Fibroblast of mammary gland (primary cell): ENCODE data around the gene BTBD9.

Experiments used
- DNase-seq: peaks from one replicate; pipeline ENCODE4 v3.0.0-alpha.2; 2010; ENCODE audit warnings: low read depth
- H3K4me3 ChIP-seq: 2 replicates; pipeline ENCODE4 v1.5.1; 2011; ENCODE audit warnings: low read depth, mild to moderate bottlenecking, low read length, moderate library complexity; ENCODE audit not compliant: control insufficient read depth
- CTCF ChIP-seq: conservative IDR thresholded peaks from 2 replicates; pipeline ENCODE4 v1.5.1; 2011; ENCODE audit warnings: low read depth, low read length, inconsistent platforms; ENCODE audit not compliant: control insufficient read depth, insufficient read depth

BTBD9 gene

DNA sequence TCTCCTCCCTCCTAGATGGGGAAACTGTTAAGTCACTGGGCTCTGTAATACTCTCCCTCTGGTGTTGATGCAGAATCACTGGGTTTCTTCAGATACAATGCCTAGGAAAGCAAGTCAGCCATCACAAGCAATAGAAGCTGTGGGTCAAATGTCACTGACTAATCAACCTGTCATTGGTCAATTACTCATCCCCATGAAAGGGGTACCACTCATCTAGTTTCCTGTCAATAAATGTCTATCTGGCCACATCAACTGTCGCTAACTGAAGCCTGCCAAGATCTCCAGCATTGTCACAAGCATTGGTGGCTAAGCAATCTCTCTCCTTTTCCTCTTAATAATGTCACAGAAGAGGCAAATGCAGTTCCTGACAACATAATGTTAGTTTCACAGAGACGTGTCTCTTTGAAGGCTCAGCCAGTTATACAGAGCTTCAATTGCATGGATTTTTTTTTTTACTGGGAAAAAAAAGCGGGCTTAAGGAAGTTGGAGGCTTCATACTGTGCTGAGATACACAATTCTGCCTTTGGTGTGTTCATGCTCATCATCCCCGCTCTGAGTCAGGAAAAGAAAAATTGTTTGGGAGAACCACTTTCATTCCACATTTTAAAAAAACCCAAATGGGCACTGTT is 355.9 kb downstream of the BTBD9 start:
- H3K4me3 ChIP-seq, result no peak overlapping the region
- no peak for TF ChIP-seq CTCF
- peak; percentile 66 for DNase-seq

GRCh38 chr6:38282911-38283310 is 356.8 kb downstream of the BTBD9 start:
- no peak for DNase-seq
- H3K4me3 ChIP-seq, result no peak overlapping the region
- TF ChIP-seq CTCF, result no peak

DNA sequence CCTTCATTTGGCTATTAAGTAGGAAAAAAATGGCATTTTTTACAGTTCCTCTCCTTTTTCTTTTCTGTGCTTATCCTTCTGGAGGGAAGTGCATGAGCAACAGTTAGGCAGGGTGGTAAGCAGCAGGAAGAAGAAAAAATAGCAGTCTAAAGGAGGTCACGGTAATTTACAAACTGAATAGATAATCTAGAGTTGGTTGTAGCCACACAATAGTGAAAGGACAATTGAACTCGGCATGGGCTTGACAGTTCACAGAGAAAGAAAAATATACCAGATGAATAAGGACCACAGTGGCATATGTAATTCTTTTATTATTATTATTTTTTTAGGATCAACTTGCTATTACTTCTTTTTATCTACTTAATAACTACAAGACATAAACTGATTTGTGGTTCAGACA is 358.6 kb downstream of the BTBD9 start:
- DNase-seq, result no peak
- no peak overlapping the region for H3K4me3 ChIP-seq
- no peak for TF ChIP-seq CTCF

DNA sequence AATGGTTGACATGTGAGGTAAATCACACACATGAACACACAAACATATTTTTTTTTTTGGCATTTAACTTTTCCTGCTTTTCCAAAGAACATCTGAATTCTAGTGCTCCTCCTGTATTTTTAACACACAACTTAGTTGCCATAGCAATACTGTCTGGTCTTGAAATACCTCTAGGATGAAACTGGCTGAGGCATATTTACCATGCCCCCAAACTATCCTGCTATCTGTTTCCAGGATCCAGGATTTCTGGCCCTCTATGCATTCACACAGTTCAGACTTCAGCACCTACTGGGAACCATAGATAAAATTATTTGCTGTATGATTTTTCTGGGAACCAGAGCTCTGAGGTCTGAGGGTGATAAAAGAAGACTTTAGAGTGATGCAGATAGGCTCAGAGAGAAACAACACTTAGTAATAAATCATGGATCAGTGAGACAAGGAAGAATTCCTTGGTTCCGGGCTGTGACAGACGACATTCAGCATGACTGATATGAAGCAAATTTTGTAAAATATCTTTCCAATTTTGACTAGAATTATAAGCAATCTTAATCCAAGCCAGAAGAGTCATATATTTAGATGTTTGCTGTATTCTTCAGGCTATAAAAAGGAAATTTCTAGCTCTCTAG is 359.7 kb downstream of the BTBD9 start:
- H3K4me3 ChIP-seq, result no peak overlapping the region
- no peak for DNase-seq
- no peak for TF ChIP-seq CTCF

DNA sequence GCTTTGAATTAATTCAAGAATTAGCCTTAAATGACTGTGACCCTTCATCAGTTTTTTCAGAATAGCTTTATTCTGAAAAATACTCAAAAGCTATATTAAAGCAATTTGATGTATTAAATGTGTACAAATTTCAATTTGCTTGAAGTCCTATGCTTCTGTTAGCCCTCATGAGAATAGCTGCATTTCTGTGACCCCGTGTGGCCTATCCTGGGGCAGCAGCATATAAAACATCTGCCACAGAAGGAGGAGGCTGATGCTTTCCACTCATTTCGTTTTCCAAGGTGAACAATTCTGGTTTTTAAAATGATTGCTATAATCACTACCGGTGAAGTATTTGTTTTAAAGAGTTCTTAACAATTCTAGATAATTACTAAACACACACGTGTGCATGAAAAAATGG is 360.3 kb downstream of the BTBD9 start:
- H3K4me3 ChIP-seq, result no peak overlapping the region
- peak; percentile 13 for TF ChIP-seq CTCF
- no peak for DNase-seq

DNA sequence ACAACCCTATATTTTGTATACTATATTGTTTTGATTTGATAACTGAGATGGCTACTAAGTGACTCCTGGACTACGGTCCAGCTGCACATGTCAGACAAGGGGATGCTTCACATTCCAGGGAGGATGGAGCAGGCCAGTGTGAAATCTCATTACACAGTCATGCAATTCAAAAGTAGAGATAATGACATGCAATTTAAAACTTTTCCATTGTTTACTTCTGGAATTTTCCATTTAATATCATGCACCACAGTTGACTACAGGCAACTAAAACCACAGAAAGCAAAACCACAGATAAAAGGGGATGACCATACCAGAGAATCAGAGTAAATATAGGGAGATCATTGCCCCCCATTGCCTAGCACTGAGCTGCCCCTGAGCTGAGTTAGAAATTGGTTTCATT is 366.4 kb downstream of the BTBD9 start:
- H3K4me3 ChIP-seq, result no peak overlapping the region
- DNase-seq, result no peak
- TF ChIP-seq CTCF, result no peak
